ENCODE results near the gene SLU7.

- TF ChIP-seq CTCF (IDR thresholded peaks at IDR 0.05; ENCODE audit: insufficient read depth, low read length) = no peak
- TF ChIP-seq REST (IDR thresholded peaks at IDR 0.05; ENCODE audit: insufficient replicate concordance, low read depth) = no peak
- no peak for TF ChIP-seq GABPA (IDR thresholded peaks at IDR 0.05; ENCODE audit: low read depth)
These were observed 39.4 kb downstream of the SLU7 start for GRCh38 chr5:160379511-160379910.
